Fibroblast of gingiva (primary cell): ENCODE data around the gene FAM47E.
A peak's percentile ranks its signal among the peaks of the same experiment; 100 is the strongest.
"Not testable (repeated sequence)": the region's sequence is repeated elsewhere in the genome, so short reads cannot be mapped to it uniquely, and the experiment has no call there.

Experiments used
- DNase-seq: peaks from one replicate; pipeline ENCODE4 v3.0.0-alpha.2; 2011; ENCODE audit warnings: low read depth

Gene FAM47E

GRCh38 chr4:76226418-76226817 is 25.1 kb upstream of the FAM47E start:
- no peak for DNase-seq

DNA sequence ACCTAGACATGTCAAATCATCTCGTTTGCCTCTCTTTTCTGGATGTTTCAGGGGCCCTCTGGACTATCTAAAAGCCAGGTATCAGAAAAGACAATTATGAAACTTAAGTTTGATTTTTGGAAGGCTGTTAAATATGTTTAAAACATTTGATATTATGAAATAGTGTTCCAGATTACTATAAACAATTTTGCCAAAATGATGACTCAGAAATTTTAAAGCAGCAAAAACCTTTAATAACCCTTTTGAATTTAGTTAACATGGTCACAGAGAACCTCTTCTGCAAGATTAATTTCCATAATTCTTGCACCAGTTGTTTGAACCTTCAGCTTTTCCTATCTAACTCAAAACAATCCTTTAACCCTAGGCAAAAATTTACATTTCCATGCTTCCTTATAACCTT is 18.8 kb upstream of the FAM47E start:
- peak; percentile 38 for DNase-seq

DNA sequence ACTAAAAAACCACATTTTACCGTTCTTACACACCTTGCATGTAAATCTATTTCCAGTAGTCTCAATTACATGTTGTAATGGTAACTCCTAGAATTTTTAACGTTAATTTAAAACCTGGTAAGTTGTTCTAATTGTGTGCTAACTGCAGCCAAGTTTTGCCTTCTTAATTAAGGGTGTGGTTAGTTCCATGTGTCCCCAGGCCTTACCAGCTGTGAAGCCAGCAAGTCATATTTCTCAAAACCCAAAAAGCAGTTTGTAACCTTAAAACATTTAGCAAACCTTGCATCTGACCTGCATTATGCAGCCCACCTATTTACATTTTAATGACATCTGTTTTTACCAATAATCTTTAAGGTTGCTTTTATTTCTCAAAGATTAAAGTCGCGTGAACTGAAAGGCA is 18.4 kb upstream of the FAM47E start:
- no peak for DNase-seq

DNA sequence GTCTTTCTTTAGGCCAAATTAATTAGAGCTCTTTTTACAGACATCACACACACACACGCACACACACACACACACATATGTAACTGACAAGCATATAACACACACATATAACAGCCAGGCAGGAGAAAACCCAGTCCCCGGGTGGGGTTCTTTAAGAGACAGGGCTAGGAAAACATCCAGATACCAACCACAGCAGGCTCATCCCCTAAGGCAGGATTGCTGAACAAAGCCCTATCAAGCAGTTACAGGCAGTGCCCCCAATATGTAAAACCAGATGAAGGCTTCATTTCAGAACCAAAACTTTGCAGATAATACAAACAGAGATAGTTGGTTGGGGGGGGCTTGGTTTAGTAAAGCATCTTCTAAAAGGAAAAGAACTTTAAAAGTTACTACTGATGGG is 18.0 kb upstream of the FAM47E start:
- no peak for DNase-seq

DNA sequence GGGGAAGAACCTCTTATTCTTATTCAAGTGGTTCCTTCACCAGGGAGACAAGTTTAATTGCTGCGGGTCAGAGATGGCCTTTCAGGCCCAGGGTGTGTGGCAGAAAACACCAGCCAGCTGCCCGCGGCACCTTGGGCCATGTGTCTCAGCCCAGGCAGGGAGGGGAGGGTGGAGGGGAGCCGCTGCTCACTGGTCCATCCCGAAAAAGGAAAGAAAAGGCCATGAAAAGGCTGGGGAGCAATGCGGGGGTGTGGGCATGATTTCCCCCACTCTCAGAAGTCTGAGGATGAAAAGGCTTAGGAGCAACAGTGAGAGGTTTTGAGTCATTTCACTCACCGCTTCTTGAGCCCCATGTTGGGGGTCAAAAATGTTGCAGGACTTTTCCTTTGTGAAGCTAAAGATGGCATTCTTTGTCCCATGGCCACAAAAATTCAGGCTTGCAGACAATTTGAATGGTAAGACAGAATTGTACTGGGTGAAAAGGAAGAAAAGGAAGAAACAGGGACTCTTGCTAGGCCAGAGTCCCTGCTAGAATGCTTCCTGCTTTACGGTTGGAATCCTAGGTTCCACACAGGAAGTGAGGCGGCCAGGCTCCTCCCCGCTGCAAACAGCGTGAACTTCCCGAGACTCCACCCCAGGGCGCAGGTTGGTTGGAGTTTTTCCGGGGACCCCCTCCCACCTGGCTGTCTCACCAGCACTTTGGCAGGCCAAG is 17.4 kb upstream of the FAM47E start:
- no peak for DNase-seq

GRCh38 chr4:76234679-76235044 is 16.9 kb upstream of the FAM47E start:
- no peak for DNase-seq

- no peak for DNase-seq
Observed at GRCh38 chr4:76235407-76235806, 16.1 kb upstream of the FAM47E start.

GRCh38 chr4:76235915-76236314 is 15.6 kb upstream of the FAM47E start:
- no peak for DNase-seq

DNA sequence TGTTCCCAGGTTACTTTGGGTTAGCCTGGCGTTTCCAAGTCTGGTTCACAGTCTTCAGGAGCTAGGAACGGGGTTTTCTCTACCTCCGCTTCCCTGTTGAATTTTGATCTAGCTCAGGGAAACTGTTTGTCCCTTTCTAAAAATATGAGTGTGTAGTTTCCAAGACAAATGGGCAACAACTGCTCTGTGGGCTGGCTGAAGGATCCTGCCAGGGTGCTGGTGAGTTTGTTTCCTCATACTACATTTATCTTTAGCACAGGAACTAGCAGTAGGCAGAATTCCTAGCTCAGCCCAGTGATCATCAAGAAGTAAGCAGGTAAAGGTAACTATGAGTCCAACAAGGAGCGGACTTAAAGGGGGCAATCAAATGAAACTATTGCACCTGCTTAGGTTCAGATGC is 13.3 kb upstream of the FAM47E start:
- no peak for DNase-seq

DNA sequence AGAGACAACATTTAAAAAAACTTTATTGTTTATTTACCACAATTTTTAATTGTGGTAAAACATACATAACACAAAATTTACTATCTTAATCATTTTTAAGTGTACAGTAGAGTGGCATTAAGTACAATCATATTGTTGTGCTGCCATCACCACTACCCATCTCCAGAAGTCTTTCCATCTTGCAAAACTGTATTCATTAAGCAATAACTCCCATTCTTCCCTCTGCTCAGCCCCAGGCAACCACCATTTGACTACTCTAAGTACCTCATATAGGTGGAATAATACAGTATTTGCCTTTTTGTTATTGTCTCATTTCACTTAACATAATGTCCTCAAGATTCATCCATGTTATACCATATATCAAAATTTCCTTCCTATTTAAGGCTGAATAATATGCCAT is 12.8 kb upstream of the FAM47E start:
- DNase-seq, result no peak

- no peak for DNase-seq
Observed at GRCh38 chr4:76240236-76240635, 11.3 kb upstream of the FAM47E start.

DNA sequence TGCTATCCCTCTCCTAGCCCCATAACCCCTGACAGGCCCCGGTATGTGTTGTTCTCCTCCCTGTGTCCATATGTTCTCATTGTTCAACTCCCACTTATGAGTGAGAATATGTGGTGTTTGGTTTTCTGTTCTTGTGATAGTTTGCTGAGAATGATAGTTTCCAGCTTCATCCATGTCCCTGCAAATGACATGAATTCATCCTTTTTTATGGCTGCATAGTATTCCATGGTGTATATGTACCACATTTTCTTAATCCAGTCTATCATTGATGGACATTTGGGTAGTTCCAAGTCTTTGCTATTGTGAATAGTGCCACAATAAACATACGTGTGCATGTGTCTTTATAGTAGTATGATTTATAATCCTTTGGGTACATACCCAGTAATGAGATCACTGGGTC is 7.6 kb upstream of the FAM47E start:
- not testable (repeated sequence) for DNase-seq

DNA sequence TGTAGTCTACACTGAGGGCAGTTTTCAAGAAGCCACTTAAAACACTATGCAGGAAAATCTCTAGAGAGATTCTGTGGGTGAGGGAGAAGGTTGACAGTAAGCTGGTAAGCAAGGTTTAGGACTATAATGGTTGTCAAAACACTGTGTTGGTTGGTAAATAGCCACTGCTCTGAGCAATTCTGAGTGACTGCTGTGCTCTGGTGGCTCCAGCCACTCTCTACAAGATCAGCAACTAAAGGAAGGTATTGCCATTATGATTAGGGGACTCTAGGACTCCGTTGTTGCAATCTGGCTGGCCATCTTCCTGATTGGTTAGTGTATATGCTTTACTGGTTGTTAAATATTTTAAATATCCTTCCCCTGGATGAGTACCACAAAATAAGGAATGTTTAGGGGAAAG is 5.5 kb upstream of the FAM47E start:
- no peak for DNase-seq

DNA sequence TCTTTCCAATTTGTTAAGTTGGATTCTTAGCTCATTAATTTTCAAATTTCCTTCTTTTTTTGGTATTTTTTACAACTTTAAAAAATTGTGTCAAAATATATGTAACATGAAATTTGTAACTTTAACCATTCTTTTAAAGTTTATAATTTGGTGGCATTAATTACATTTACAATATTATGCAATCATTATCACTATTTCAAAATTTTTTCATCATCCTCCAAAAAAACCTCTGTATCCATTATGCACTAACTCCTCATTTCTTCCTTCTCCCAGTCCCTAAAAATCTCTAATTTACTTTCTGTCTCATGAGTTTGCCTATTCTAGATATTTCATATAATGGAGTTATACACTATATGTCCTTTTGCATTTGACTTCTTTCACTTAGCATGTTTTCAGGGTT is 4.7 kb upstream of the FAM47E start:
- DNase-seq, result no peak

GRCh38 chr4:76250962-76251361 is 559 bp upstream of the FAM47E start:
- no peak for DNase-seq

DNA sequence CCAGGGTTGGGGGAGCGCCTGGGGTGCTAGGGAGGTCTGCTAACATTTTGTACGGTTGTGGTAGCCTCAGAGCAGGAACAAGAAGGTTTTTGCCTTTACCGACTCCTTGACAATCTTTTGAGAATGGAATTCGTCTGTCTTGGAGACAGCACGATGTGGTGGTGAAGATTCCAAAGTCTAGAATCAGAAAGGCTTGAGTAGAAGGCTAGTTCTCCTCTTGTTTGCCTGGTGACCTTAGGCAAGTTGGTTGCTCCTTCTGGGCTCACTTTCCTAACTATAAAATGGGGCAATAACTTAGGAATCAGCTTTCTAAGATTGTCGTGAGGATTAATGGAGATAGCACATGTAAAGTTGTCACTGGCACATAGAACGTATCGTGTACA is 741 bp downstream of the FAM47E start:
- no peak for DNase-seq

- no peak for DNase-seq
Observed at GRCh38 chr4:76253511-76253910, 2.0 kb downstream of the FAM47E start.

GRCh38 chr4:76256032-76256431 is 4.5 kb downstream of the FAM47E start:
- no peak for DNase-seq

DNA sequence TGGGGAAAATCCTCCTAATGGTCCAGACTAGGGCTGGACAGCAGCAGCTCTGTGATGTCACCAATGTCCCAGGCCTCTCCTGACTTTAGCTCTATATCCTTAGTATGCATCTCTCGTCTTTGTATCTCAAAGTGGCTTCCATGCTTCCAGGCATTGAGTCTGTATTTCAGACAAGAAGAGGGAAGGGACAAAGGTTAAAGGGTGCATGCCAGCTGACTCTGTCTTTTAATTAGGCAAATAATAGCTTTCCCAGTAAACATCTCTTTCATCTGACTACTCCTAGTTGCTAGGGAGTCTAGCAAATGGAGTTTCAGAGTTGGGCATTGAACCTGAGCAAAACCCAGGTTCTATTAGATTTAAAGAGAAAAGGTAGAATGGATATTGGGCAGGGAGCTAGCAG is 5.4 kb downstream of the FAM47E start:
- no peak for DNase-seq

- DNase-seq, result no peak
Observed at GRCh38 chr4:76257824-76258223, 6.3 kb downstream of the FAM47E start.

DNA sequence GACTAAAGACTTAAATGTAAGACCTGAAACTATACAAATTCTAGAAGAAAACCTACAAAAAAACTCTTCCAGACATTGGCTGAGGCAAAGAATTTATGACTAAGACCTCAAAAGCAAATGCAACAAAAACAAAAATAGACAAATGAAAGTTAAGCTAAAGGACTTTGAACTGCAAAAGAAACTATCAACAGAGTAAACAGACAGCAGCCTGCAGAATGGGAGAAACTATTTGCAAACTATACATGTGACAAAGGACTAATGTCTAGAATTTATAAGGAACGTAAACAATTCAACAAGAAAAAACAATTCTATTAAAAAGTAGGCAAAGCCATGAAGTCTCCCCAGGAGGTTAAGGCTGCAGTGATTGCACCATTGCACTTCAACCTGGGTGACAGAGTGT is 9.1 kb downstream of the FAM47E start:
- DNase-seq, result no peak

DNA sequence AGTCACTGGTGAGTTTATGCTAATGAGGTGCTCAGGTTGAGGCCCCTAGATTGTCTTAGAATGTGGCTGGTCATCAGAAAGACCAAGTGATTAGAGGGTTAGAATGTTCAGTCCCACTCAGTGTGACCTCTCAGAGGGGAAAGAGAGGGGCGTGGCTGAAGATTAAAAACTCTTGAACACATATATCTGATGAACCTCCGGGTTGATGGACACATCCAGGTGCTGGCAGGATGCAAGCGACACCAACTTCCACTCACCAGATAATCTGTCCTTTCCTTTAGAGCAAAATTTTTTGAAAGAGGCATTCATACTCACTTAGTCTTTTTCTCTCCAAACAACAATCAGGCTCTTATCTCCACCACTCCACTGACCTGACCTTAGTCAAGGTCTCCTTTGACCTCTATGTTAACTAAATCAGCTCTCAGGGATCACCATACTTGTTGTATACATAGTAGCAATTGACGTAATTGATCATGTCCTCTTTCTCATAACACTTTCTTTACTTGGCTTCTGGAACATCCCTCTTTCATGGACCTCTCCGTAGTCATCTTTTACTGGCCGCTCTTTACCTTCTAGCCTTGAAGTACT is 14.2 kb downstream of the FAM47E start:
- no peak for DNase-seq

DNA sequence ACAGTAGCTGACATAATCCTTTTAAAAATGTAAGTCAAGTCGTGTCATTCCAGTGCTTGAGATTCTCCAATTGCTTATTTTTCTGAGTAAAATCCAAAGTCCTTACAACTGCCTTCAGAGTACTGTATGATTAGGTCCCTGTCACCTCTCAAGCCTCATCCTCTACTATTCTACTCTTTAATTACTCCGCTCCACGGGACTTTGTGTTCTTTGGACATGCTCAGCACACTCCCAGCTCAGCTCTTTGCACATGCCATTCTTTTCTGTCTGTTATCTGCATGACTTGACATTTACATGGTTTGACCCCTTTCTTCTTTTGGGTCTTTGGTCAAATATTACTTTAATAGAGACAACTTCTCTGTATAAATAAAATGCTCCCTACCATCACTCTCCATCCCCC is 15.1 kb downstream of the FAM47E start:
- DNase-seq, result no peak

DNA sequence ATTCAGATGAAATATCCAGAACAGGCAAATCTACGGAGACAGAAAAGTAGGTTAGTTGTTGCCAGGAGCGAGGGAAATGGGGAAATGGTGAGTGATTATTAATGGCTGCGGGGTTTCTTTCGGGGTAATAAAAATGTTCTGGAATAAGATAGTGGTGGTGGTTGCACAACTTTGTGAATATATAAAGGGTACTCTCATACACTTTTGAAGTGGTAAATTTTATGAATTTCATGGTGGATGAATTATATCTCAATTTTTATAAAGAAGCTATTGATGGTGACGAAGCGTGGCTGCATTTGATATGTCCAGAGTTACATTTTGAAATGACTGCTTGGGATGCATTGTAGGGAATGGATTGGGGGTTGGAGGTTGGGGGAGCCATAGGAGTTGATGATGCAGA is 16.3 kb downstream of the FAM47E start:
- DNase-seq, result no peak
